BJ (cell line): Measurements from ENCODE around the gene KDM1B. TPM values are rescaled to one million over a fixed set of nuclear protein-coding genes. Genes with fewer than 3 reads are reported as not detected.
A peak's percentile ranks its signal among the peaks of the same experiment; 100 is the strongest.

Experiments
- CTCF ChIA-PET: fragments of 350-600 bp; formaldehyde crosslinking; extraction: SDS; loops from one replicate; lab custom pipeline; 2021; ENCODE audit warnings: antibody characterized with exemption, inconsistent platforms; lab: Yijun Ruan, JAX
- POLR2A ChIA-PET: fragments of 300-600 bp; sonication (Branson Sonifier 250); formaldehyde crosslinking; extraction: SDS; loops from one replicate; lab custom pipeline; 2021; ENCODE audit warnings: antibody characterized with exemption; lab: Charles Lee
- DNase-seq: peaks from one replicate; pipeline ENCODE4 v3.0.0-alpha.2; 2011; ENCODE audit warnings: low read depth
- H3K27me3 ChIP-seq: 2 replicates; pipeline ENCODE4 v1.6.0; 2011; ENCODE audit warnings: low read length; ENCODE audit not compliant: control insufficient read depth, insufficient read depth
- H3K36me3 ChIP-seq: 2 replicates; pipeline ENCODE4 v1.5.1; 2011; ENCODE audit warnings: low read length; ENCODE audit not compliant: control insufficient read depth, insufficient read depth
- H3K4me3 ChIP-seq: 2 replicates; pipeline ENCODE4 v1.5.1; 2011; ENCODE audit warnings: low read depth, mild to moderate bottlenecking, control low read depth, low read length
- CTCF ChIP-seq: IDR thresholded peaks from 2 replicates; pipeline ENCODE4 v1.5.1; 2011; ENCODE audit warnings: low read depth, mild to moderate bottlenecking, control low read depth, inconsistent platforms, low read length, moderate library complexity; ENCODE audit not compliant: insufficient read depth
- polyA plus RNA-seq: library from polyadenylated mRNA; depleted of rRNA; stranded (reverse); fragments of >200 nt; gene quantifications from 2 replicates; pipeline ENCODE4 v1.2.3, GENCODE V29; 2011

The KDM1B gene
- polyA plus RNA-seq, 1 experiment, result 10.3 TPM

GRCh38 chr6:18242062-18242851, 87.0 kb downstream of the KDM1B start:
- ChIA-PET CTCF (interaction anchor here (1.3 kb wide), 1 partner anchor 9 kb away, joined by 5 read pairs; no protein-coding TSS in a partner anchor), POLR2A (interaction anchor here (0.6 kb wide), 1 partner anchor 66 kb away, joined by 4 read pairs; no protein-coding TSS in a partner anchor)
- Histone ChIP-seq H3K27me3 (no peaks in the 10 kb centered on the region), H3K36me3 (peaks cover 3% of the 10 kb centered on the region), H3K4me3 (no peak overlapping the region)
- no peak for TF ChIP-seq CTCF
- DNase-seq, result peak; percentile 63

DNA sequence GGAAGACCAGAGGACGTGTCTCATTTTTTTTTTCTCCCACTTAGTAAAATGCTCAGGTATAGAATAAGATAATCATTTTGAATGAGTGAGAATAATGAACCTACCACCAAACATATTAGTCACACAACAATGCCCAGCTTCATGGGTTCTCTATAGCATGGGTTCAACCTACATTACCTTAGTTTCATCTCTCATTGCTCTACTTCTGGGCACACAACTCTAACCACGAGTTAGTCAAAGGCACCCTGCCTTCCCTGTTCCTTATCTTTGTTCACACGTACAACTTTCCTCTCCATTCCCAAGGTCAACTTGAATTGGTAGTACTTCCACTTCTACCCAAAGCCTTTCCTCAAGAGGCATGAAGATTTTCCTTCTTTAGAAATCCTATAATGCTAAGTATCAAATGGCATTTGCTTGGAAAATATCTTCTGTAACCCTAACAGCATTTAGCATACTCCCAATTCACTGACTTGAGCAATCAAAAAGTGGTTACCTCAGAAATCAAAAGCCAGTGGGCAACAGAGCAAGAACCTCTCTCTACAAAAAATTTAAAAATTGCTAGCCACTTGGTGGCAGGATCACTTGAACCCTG, 88.2 kb downstream of the KDM1B start:
- H3K4me3 ChIP-seq, result no peak overlapping the region
- DNase-seq, result no peak
- ChIA-PET POLR2A (no interaction called here), CTCF (no interaction called here)
- TF ChIP-seq CTCF, result no peak
- H3K27me3 ChIP-seq, result no peaks in the 10 kb centered on the region
- peaks cover 3% of the 10 kb centered on the region for H3K36me3 ChIP-seq

- Histone ChIP-seq H3K36me3 (peaks cover 3% of the 10 kb centered on the region), H3K27me3 (no peaks in the 10 kb centered on the region), H3K4me3 (no peak overlapping the region)
- DNase-seq, result no peak
- CTCF ChIA-PET, result interaction anchor here (1.2 kb wide), 1 partner anchor 321 kb away, joined by 3 read pairs; no protein-coding TSS in a partner anchor
- no peak for TF ChIP-seq CTCF
- POLR2A ChIA-PET, result interaction anchor here (0.6 kb wide), 1 partner anchor 64 kb away, joined by 11 read pairs; no protein-coding TSS in a partner anchor
Observed at GRCh38 chr6:18244251-18244650, 89.0 kb downstream of the KDM1B start.

DNA sequence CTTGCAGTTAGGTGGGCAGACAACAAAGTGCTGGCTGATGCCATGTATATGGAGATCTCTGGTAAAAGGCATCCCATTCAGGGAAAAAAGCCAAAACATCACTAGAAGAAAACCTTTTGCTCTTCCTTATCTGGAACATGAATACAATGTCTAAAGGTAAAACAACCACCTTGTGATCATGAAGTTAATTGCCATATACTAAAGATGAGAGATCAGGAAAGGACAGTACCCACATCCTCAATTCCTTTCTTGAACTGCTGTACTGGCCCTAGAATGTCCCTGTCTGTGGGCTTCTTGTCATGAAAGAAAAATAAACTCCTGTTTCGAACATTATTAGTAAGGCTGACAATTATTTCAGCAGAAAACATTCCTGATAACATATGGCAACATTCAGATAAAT, 89.9 kb downstream of the KDM1B start:
- ChIA-PET CTCF (interaction anchor here (1.2 kb wide), 1 partner anchor 322 kb away, joined by 3 read pairs; no protein-coding TSS in a partner anchor), POLR2A (no interaction called here)
- Histone ChIP-seq H3K36me3 (peaks cover 3% of the 10 kb centered on the region), H3K4me3 (no peak overlapping the region), H3K27me3 (no peaks in the 10 kb centered on the region)
- DNase-seq, result no peak
- TF ChIP-seq CTCF, result no peak

DNA sequence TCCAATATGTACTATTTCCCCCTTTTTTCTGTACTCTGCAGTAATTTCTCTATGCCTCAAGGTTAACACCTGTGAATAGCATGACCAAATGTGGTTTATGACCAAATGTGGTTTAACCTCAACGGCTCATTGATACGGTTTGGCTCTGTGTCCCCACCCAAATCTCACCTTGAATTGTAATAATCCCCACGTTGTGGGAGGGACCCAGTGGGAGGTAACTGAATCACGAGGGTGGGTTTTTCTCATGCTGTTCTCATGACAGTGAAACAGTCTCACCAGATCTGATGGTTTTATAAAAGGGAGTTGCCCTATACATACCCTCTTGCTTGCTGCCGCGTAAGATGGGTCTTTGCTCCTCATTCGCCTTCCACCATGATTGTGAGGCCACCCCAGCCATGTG, 90.4 kb downstream of the KDM1B start:
- Histone ChIP-seq H3K27me3 (no peaks in the 10 kb centered on the region), H3K4me3 (no peak overlapping the region), H3K36me3 (peaks cover 3% of the 10 kb centered on the region)
- ChIA-PET POLR2A (no interaction called here), CTCF (no interaction called here)
- TF ChIP-seq CTCF, result no peak
- no peak for DNase-seq
